ENCODE results near the gene MAPK8IP3.

MAPK8IP3 gene

DNA sequence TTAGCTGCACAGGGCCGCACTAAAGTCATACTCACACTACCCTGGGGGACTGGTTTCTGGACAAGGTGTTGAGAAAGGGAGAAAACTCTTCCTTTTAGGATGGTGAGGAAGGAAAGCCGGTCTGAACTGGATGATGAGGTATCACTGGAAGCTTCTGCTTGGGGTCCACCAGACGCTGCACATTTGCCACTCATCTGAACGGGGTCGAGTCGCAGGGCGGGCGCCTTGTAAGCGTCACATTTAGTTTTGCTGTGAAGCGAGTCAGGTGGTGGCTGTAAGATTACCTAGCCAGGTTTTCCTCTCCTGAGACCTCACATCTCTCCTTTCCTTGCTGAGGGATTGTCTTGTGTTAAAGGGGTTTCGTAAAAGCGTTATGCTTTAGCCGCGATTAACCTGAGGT is 25.6 kb upstream of the MAPK8IP3 start:
- no peak for DNase-seq

- no peak for DNase-seq
Observed at GRCh38 chr16:1681032-1681431, 25.0 kb upstream of the MAPK8IP3 start.

DNA sequence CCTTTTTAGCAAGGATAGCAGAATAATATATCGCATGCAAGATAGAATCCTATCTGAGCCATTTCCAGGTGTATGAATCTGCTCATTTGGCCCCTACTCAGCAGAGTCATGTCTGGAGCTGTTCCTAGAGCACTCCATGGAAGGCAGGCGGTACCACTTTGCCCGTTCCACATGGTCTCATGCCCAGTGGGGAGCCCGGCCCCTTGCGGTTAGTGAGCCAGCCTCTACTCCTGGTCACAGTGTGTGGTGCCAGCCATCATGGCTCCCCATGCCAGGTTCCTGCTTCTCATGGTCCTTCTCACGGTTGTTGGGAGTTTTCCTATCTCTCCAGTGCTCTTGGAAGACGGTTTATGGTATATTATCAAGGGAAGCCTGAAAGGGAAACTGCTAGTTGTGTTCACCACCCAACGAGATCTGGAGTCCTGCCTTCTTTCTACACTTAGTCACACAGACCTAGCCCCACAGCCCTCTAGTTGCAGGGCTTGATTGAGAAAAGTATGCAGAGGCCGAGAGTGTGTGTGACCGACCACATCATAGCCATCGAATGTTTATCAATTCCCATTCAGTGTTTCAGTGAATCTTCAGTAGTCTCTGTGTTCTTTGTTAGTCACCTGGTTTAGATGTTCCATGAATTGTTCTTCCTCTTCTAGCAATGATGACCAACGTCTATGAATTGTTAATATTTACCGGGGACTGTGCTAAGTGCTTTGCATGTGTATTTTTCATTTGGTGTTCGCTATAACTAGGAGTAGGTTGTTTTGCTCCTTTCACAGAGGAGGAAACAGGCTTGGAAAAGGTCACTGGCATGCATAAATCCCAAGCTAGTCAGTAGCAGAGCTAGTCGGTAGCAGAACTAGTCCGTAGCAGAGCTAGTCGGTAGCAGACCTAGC is 18.3 kb upstream of the MAPK8IP3 start:
- DNase-seq, result no peak

DNA sequence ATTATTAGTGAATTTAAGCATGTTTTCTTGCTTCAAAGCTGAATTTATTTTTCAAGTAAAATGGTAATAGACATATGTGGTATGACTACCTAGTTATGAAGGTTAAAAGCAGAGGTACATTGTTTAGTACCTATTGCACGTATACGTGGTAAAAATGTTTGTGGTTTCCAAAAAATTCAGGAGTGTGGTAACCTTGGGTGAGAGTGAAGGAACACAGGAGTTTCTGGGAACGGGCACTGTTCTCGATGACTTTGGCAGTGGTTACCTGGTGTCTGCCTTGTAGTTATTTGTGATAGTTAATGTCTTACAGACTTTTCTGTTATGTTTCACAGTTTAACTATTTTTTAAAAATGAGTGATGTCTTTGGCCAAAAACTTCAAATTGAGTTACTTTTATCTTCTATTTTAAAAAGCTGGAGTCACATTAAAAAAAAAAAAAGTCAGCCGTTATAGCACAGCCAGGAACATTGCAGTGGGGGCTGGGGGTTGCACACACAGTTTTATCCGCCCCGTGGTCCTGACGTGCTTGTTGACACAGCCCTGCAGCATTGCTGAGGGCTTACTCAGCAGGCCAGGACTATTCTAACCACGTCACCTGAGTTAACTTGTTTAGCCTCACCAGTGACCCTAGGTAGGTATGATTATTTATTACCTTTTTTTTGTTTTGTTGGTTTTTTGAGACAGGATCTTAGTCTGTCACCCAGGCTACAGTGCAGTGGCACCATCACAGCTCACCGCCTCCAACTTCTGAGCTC is 17.0 kb upstream of the MAPK8IP3 start:
- DNase-seq, result no peak

DNA sequence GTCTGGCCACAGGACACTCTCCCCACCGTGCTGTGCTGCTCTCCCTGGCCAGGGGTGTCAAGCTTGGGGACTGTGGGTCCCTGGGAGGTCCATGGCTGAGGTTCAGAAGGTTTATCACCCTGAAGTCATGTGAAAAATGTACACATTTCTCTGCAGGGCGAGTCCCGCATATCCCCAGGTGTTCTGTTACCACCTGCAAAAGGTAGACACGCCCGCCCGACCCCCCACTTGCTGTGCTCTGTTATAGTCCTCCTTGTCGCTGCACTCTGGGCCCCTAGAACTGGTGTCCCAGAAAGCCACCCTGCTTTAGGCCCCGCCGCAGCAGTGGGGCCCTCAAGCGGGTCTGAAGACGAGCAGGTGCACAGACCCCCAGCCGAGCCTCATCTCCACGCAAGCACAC is 16.1 kb upstream of the MAPK8IP3 start:
- no peak for DNase-seq

GRCh38 chr16:1690810-1691209 is 15.2 kb upstream of the MAPK8IP3 start:
- DNase-seq, result no peak

- DNase-seq, result no peak
Observed at GRCh38 chr16:1691276-1691675, 14.7 kb upstream of the MAPK8IP3 start.

DNA sequence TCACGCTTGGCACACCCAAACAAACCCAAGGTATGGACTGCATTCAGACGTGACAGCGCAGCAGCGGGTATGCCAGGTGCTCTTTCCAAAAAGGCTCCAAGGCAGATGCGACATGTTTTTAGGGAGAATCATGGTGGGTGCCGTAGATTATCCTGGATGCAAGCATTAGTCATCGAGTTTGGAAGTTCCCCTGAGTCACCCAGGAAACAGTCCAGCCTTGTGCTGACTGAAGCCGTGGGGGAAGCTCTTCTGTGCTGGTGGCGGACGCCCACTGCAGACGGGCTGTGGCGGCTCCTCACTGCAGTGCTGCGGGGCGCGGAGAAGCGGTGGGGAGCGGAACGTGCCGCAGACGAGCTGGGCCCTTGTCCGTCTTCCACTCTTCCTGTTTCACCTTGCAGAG is 14.0 kb upstream of the MAPK8IP3 start:
- DNase-seq, result no peak

DNA sequence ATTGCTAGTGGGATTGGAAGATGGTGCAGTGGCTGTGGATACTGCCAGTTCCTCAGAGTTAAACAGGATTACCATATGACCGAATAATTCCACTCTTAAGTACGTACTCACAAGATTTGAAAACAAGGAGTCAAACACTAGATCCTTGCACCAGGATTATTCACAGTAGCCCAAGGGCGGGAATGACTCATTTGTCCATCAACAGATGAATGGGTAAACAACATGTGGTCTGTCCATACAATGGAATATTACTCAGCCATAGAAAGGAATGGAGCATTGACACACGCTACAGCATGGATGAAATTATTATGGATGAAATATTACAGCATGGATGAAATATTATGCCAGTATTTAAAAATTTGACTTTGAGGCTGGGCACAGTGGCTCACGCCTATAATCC is 9.1 kb upstream of the MAPK8IP3 start:
- DNase-seq, result no peak

DNA sequence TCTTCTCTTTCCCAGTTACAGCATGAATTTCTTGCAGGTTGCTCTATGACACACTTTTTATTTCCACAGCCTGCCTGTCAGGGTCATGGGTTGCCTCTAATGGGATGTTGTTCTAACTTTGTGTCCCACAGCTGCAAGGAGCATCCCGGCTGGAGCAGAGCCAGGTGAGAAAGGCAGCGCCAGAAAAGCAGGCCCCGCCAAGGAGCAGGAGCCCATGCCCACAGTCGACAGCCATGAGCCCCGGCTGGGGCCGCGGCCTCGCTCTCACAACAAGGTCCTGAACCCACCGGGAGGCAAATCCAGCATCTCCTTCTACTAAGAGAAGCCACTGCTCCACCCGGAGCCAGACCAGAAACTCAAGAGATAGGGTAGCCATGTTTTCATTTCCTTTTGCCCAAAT is 7.3 kb upstream of the MAPK8IP3 start:
- no peak for DNase-seq

DNA sequence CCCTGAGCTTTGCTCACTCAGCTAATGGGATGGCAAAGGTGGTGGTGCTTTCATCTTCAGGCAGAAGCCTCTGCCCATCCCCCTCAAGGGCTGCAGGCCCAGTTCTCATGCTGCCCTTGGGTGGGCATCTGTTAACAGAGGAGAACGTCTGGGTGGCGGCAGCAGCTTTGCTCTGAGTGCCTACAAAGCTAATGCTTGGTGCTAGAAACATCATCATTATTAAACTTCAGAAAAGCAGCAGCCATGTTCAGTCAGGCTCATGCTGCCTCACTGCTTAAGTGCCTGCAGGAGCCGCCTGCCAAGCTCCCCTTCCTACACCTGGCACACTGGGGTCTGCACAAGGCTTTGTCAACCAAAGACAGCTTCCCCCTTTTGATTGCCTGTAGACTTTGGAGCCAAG is 5.7 kb upstream of the MAPK8IP3 start:
- DNase-seq, result no peak

- DNase-seq, result no peak
Observed at GRCh38 chr16:1701216-1701878, 4.6 kb upstream of the MAPK8IP3 start.

DNA sequence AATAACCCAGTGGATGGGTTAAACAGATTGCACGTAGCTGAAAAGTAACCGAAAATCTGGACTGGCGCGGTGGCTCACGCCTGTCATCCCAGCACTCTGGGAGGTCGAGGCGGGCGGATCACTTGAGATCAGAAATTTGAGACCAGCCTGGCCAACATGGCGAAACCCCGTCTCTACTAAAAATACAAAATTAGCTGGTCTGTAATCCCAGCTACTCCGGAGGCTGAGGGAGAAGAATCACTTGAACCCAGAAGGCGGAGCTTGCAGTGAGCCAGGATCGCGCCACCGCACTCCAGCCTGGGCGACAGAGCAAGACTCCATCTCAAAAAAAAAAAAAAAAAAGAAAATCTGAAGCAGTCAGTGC is 689 bp upstream of the MAPK8IP3 start:
- peak; percentile 41 for DNase-seq

DNA sequence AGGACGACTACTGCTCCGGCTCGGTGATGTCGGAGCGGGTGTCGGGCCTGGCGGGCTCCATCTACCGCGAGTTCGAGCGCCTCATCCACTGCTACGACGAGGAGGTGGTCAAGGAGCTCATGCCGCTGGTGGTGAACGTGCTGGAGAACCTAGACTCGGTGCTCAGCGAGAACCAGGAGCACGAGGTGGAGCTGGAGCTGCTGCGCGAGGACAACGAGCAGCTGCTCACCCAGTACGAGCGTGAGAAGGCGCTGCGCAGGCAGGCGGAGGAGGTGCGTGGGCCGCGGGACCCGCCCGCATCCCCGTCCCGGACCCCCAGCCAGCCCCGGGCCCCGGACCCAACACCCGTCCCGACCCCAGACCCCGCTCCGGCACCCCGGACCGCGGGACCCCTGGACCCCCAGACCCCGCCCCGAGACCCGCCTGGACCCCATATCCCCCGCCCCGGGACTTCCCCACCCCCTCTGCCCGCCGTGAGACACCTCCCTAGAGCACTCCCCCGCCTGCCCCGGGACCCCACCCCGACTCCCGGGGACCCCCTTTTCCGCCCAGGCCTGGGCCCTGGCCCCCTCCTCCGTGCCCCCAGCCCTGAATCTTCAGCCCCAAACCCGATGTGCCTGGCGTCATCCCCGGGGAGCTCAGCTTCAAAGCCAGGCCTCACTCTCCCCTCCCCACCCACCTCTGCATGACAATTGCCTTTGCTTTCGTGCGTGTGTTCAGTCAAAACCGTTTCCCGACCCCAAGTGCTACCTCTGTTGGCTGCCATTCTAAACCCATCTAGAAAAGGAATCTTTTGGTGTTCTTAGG is 594 bp downstream of the MAPK8IP3 start:
- peak; percentile 36 for DNase-seq

- DNase-seq, result peak; percentile 21
Observed at GRCh38 chr16:1707193-1707790, 1.3 kb downstream of the MAPK8IP3 start.

GRCh38 chr16:1708083-1708767 is 2.2 kb downstream of the MAPK8IP3 start:
- DNase-seq, result no peak

DNA sequence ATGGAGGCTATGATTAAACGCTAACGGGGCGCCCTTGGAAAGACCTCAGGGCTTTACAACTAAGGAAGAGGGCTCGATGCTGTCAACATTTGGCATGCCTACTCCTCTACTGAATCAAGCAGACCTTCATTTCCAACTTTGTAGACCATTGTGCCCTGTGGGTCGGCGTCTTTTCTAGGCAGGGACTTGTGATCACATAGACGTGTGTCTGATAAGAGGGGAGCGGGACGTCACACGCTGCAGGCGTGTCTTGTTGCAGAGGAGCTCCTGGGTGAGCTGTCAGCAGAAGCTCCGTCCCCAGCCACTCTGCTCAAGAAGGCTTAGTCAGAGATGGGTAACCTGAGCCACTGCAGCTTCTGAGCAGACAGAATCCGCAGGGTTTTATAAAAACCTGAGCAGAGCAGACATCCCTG is 2.8 kb downstream of the MAPK8IP3 start:
- no peak for DNase-seq

DNA sequence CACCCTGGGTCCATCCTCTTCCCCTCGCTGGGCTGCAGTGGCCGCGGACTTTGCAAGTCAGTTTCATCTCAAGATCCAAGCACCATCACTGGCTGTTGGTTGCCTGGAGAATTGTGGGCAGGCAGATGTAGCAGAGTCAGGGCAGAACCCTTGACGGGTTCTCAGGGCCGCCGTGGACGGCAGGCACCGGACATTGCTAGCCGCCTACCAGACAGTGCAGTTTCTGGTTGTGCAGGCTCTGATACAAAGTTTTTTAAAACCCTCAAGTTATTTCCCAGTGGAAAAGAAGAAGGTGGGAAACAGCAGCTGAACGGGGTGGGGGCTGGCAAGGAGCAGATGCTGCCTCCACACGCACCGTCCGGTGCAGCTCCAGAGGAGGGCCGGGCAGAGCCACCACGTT is 3.4 kb downstream of the MAPK8IP3 start:
- no peak for DNase-seq

GRCh38 chr16:1710811-1711507 is 5.0 kb downstream of the MAPK8IP3 start:
- no peak for DNase-seq

DNA sequence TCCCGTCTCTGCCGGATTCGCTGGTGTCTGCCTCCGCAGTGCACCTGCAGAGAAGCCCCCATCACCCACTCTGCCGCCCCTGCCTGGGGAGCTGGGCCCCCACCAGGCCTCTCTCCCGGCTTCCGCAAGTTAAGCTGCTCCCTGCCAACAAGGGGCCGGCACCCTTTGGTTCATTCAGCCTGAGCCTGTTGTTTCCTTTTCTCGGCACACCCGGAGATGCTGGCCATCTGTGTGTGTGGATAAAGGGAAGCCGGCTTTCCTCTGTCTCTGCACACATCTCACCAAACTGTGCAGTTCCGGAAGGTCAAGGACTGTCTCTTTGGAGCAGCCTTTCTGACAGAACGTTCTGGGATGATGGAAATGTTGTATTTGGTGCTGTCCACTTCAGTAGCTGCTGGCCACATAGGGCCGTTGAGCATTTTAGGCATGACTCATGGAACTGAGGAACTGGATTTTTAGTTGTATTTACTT is 6.8 kb downstream of the MAPK8IP3 start:
- no peak for DNase-seq

DNA sequence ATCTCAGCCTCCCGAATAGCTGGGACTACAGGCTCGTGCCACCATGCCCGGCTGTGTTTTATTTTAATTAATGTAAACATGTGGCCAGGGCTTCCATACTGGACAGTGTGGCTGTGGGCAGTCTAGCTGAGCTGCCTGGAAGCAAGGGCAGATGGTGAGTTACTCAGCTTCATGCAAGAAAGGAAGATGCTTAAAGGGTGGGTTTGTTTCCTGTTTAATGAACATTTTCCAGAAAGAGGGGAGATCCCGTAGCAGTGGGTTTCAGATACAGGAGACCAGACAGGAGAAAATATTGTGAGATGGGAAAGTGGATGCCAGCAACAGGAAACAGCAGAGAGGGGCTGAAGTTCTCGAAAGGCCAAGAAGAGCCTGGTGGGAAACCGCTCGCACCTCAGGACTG is 7.3 kb downstream of the MAPK8IP3 start:
- no peak for DNase-seq

Measured in activated CD4-positive, alpha-beta T cell treated with anti-CD3 and anti-CD28 coated beads, Interleukin-2, amount 50 U/mL, for 16 hours (primary cell).